ENCODE results near the gene CTXND2.

- TF ChIP-seq POLR2AphosphoS5 (IDR thresholded peaks at IDR 0.05; ENCODE audit: low read depth, low read length) (no peak), REST (IDR thresholded peaks at IDR 0.05; ENCODE audit: insufficient read depth in 1 of 2, low read depth in 2 of 2, low read length in 2 of 2) (no peak)
Measured at GRCh38 chr1:150925080-150925479, 38.1 kb downstream of the CTXND2 start.

All from PFSK-1 (cell line).